GM21528 (cell line): Measurements from ENCODE around the gene POU5F1.
"Not testable (repeated sequence)": the region's sequence is repeated elsewhere in the genome, so short reads cannot be mapped to it uniquely, and the experiment has no call there.

Experiments used
- ATAC-seq: cut with Tn5 transposase; IDR thresholded peaks from one replicate; pipeline ENCODE4 v1.9.1; 2021; ENCODE audit warnings: mild to moderate bottlenecking, moderate library complexity; ENCODE audit not compliant: unreplicated experiment, low FRiP score

POU5F1 gene

DNA sequence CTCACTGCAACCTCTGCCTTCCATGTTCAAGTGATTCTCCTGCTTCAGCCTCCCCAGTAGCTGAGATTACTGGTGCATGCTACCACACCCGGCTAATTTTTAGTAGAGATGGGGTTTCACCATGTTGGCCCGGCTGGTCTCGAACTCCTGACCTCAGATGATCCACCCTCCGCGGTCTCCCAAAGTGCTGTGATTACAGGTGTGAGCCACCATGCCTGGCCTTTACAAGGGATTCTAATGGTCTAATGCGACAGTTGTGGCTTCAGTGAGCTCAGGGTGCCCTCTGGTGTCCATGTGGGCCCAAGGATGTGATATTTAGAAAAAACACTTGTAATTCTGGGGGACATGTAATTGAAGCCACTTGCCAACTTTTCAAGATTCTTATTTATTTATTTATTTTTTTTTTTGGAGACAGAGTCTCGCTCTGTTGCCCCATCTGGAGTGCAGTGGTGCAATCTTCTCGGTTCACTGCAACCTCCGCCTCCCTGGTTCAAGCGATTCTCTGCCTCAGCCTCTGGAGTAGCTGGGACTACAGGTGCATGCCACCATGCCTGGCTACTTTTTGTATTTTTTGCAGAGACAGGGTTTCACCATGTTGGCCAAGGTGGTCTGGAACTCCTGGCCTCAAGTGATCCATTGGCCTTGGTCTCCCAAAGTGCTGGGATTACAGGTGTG lies 22.1 kb upstream of the POU5F1 start:
- not testable (repeated sequence) for ATAC-seq

DNA sequence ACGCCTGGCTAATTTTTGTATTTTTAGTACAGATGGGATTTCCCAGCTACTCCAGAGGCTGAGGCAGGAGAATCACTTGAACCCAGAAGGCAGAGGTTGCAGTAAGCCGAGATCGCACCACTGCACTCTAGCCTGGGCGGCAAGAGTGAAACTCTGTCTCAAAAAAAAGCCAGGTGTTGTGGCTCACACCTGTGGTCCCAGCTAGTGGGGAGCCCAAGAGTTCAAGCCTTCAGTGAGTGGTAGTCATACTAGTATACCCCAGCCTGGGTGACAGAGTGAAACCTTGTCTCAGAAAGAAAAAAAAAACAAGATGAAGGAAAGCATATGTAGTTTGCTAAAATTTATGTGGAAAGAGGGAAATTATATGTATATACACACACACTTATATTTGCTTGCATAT lies 20.0 kb upstream of the POU5F1 start:
- ATAC-seq, result no peak

DNA sequence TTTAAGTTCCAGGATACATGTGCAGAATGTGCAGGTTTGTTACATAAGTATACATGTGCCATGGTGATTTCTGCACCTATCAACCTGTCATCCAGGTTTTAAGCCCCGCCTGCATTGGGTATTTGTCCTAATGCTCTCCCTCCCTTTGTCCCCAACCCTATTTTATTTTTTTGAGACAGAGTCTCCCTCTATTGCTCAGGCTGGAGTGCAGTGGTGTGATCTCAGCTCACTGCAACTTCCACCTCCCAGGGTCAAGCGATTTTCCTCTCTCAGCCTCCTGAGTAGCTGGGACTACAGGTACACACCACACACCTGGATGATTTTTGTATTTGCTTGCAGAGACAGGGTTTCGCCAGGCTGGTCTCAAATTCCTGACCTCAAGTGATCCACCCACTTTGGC lies 18.7 kb upstream of the POU5F1 start:
- ATAC-seq, result not testable (repeated sequence)

DNA sequence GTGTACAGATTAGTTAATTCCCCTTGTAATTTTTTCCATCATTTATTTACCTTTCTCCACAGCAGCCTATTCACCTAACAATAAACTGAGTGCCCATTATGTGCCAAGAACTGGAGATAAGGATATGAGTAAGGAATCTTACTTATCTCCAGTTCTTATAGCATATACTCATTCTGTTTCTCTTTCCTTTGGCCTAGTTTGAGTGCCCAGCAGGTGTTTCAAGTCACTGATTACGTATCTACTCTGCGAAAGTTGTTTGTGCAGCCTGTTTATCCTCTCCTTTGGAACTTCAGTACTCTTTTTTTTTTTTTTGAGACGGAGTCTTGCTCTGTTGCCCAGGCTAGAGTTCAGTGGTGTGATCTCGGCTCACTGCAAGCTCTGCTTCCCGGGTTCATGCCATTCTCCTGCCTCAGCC lies 17.3 kb upstream of the POU5F1 start:
- ATAC-seq, result no peak

DNA sequence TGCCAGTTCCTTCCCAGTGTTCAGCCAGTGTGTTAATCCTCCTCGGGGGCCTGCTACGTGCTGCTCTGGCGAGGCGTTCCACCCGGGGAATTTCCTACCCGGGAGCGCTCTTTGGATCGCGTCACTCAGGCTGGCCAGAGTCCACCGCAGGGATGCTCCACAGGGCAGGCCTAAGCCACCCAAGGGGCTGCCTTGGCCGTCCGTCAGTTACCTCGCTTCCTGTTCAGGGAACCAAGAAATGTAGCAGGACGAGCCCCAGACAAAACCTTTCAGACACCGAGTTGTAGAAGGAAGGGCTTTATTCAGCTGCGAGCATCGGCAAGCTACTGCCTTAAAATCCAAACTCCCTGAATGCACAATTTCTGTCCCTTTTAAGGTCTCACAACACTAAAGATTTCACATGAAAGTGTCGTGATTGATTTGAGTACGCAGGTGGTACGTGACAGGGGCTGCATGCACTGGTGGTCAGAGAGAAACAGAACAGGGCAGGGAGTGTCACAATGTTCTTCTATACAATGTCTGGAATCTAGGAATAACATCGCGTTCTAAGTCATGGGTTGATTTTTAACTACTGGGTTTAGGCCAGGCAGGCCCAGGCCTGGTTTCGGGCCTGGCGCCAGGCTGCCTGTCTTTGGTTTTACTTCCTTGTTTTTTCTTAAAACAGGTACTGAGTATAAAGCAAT lies 15.7 kb upstream of the POU5F1 start:
- ATAC-seq, result no peak

DNA sequence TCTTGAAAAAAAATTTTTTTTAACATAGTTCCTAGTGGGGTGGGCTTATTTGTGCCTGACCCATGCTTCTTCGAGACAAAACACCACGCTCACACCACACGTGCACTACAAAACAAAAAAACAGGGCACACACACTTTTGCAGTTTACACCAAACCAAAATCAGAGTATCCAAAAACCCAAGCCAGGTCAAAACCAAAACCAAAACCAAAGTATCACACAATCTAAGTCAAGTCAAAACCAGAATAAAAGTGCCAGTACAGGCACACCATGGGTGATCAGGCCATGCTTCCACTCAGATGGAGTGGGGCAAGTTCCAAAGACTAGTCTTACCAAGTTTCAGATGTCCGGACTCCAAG lies 15.2 kb upstream of the POU5F1 start:
- ATAC-seq, result not testable (repeated sequence)

DNA sequence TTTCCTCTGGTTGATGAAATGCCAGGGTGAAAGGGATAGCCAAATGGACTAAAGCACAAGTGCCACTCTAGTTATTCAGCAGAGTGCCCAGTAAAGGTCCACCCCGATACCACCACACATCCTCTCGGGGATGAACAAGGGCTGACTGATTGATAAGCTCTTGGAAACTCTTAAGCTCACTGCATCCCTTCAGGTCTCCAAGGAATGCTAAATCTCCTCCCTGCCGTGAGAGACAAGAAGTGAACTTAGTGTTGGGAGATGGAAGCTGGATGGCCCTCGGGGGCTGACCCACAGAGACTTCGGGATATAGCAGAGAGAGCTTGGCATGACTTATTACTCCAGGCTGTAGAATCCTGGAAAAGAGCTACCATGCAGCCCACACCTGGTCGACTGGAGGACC lies 13.4 kb upstream of the POU5F1 start:
- ATAC-seq, result not testable (repeated sequence)

DNA sequence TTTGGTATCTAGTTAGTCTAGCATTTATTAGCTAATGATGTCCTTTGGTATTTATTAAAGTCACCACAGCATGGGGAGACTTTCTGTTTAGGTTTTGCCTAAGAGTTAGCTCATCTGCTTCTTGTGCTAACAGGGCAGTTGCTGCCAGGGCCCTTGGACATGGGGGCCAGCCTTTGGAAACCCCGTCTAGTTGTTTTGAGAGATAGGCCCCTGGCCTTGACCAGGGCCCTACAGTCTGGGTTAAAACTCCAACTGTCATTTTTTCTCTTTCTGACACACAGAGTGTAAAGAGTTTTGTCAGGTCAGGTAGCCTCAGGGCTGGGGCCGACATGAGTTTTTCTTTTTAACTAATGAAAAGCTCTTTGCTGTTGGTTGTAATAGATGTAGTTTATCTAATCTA lies 12.8 kb upstream of the POU5F1 start:
- ATAC-seq, result not testable (repeated sequence)

DNA sequence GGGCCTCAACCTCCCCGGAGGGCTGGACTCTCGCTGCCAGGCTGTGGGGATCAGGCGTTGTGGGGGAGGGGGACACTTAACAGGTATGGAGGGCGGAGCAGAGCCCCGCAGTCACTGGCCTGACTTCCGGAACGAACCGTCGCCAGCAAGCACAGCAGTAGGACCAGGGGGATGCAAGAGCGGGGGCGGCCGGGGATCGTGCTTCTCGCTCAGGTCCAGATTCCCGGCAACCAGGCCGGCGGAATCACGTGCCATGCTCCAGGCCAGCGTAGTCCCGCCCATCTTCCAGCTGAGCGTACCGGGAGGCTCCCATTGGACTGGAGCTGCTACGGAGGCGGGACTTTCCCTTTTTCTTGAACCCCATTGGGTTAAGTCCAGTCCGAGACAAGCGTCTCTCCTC lies 10.0 kb upstream of the POU5F1 start:
- no peak for ATAC-seq

DNA sequence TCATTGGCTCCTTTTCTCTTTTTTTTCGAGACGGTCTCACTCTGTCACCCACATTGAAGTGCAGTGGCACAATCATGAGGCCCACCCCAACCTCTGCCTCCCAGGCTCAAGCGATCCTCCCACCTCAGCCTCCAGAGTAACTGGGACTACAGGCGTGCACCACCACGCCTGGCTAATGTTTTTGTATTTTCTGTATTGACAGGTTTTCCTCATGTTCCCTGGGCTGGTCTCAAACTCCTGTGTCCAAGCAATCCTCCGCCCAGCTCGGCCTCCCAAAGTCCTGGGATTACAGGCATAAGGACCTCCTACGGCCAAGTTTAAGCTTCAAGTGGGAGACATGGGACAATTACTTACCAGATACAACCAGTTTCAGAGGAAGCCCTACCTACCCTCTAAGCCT lies 9.4 kb upstream of the POU5F1 start:
- no peak for ATAC-seq

DNA sequence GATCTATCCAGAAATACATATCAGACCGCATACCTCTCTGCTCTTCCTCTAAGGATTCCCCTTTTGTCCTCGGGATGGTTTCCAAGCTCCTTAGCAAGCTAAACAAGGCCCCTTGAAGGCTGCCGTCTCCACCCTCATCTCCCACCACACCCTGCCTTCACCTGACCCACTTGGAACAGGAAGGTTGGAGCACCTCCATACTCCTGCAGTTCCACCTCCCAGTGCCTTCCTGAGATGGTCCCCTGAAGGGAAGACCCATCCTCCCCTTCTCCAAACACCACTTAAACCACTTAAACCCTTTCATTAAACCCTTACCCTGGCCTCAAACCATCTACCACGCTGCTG lies 8.5 kb upstream of the POU5F1 start:
- ATAC-seq, result no peak

DNA sequence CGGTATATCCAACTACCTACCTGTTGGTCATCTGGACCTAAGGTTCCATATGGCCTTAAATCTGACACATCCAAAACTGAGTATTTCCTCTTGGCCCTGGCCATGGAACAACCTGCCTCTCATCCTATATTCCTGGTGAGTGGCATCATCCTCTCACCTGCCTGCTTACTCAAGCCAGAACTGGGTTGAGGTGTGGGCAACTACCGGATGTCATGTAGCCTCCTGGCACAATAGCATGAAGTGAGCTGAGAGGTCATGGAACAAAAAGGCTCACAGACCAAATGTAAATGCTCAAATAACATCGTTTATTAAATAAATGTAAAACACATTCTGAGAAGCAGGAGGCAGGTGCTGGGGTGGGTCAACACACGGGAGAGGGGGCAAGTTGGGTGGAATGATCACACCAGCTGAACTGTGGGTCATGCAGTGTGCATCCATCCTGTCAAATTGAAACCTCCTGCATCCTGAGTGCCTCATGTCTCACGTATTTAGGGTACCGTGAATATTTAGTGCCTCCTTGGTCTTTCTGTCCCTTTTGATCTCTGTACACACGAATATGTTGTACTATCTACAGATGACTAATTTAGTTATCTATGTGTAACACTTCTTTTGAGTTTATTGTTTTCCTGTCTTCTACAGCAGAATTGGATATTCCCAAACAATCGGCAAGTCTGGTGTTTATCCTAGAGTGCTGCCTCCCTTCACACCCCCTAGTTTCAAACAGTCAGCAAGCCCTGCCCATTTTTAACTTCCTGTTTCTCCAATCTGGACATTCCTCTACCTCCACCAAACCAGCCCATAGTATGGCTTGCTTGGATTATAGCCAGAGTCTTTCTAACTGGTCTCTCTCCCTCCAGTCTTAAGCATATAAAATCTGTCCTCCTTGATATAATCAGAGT lies 7.9 kb upstream of the POU5F1 start:
- ATAC-seq, result no peak

DNA sequence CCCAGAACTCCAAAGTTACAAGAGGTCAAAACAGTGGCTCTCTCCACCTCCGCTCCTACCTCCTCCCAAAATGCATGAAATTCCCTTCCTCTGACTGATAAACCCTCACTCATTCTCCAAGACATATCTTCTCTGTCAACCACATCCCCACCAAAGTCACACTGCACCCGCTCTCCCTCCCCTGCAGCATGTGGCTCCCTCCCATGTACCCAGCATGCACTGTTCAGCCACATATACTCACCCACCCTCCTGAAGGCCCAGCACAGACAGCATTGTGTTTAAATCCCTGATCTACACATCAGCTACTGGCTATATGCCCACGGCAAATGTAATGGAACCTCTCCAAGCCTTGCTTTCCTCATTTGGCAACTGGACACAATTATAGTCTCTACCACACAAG lies 5.5 kb upstream of the POU5F1 start:
- no peak for ATAC-seq

DNA sequence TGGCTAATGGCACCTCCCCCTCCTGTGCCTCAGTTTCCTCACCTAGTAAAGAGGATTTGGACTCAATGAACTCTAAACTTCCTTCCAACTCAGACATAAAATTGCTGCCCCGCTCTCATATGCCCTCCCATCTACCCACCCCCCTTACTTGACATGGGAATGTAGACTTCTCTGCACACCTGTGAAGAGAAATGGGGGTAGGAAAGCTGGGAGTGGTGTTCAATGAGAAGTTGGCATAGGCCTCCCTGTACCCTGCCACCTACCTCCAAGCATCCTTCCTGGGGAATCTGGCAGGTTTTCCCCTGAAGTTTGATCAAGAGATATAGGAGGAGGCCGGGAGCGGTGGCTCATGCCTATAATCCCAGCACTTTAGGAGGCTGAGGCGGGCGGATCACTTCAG lies 3.9 kb upstream of the POU5F1 start:
- no peak for ATAC-seq

DNA sequence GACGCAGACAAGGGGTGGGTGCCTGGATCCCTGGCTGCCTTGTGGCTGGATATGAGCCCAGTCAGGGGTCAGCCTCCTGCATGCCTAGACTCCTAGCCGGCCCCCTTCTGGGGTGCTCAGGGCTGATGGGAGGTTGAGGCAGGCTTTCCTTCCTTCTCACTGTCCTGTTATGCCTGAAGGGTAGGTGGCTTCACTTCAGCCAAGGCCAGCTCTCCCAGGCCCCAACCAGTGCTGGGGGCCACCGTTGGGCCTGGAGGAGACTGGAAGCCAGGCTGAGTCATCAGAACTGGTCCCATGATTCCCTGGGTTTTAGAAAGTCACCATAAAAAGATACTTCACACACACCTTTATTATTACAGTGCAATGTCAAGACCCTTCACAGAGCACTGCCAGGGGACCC lies 2.9 kb upstream of the POU5F1 start:
- ATAC-seq, result no peak

DNA sequence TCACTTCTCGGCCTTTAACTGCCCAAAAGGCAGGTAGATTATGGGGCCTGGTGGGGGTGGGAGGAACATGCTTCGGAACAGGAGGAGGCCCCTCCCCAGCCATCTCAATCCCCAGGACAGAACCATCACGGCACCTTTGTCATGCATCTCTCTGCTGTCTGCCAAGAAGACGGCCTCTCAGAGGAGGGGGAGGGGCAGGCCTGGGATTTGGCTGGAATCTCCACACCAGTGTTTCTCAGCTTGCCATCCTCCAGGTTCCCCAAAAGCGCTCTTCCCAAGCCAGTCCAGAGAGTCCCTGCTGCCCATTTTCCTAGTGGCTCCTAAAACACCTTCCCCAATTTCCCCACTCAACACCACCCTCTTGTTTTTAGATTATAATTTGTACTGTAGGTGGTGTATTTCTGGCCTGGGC lies 2.5 kb upstream of the POU5F1 start:
- ATAC-seq, result no peak

DNA sequence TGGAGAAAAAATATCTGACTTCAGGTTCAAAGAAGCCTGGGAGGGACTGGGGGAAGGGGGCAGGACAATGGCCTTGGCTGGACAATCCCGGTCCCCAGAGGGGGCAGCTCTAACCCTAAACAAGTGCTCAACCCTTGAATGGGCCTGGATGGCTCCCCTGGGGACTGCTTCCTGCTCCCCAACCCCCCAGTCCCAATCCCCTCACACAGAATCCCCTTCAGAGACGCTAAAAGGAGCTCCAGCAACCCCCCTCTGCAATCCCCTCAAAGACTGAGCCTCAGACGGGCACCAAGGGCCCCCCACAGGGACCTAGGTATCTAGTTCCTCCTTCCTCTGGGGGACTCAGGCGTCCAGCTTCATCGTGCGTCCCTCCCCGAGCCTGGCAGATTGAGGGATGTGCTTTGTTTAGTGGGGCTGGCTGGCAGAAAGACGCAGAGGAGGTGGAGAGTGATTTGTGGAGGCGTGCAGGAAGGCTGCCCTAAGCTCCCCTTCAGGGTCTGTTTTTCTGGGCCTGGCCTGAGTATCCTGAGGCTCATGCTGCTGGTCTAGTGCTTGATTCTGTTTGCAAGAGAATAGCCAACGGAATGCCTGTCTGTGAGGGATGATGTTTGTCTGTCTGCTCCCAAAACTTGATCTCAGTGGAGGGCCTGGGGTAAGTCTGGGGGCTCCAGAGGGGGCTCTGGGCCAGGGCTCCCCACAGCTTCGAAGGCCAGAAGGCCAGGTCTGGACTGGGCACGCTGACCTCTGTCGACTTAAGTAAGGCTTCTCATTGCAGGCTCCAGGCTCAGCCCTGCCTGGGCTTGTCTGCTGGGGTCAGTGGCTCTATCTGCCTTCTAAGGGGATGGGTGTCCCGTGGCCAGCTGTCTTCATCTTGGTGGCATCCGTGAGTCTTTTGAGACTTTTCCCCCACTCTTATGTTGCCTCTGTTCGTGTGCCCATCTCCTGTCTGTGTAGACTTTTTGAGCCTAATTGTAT lies 1.7 kb upstream of the POU5F1 start:
- no peak for ATAC-seq

DNA sequence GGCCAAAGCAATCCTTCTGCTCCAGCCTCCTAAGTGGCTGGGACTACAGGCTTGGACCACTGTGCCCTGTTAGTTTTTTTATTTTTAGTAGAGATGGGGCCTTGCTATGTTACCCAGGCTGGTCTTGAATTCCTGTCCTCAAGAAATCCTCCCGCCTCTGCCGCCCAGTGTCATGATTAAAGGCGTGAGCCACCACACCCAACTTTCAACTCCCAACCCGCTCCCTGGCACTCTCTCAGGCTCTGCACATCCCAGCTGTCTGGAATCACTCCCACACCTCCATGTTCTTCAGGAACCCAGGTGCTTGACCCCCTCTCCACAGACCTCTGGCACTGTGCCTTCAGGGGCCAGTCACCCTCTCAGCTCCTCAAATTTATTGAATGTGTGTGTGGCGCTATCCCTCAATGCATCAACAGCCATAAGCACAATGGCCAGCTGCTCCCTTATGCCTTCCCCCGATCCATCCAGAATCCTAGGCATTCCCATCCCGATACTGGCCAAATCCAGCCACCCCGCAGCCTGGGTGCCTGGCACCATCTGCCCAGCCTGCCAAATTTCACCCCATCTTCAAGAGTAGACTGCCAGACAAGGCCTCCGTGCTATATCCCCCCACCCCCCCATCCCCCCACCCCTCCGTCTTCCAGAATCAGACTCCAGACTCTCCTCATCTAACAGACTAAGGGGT lies 647 bp upstream of the POU5F1 start:
- ATAC-seq, result no peak

DNA sequence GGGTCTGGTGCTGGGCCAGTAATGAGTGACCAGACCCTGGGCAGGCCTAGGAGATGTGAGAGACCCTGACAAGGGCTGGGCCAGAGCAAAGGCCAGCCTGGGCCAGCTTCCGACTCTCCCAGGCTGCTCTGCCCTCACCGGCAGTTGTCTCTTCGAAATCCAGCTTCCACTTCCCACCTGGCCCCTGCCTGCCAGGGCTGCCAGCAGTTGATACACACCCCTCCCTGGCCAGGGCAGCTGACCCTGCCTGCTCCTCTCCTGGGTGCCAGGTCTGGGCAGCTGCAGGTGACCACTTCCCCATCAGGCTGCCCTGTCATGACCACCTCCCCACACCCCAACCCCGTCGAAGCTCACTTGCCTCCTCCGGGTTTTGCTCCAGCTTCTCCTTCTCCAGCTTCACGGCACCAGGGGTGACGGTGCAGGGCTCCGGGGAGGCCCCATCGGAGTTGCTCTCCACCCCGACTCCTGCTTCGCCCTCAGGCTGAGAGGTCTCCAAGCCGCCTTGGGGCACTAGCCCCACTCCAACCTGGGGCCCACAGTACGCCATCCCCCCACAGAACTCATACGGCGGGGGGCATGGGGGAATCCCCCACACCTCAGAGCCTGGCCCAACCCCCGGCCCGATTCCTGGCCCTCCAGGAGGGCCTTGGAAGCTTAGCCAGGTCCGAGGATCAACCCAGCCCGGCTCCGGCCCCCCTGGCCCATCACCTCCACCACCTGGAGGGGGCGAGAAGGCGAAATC lies 453 bp downstream of the POU5F1 start:
- ATAC-seq, result not testable (repeated sequence)
